ENCODE measurements around the gene ARHGEF39.
"Not testable (repeated sequence)": the region's sequence is repeated elsewhere in the genome, so short reads cannot be mapped to it uniquely, and the experiment has no call there.

The ARHGEF39 gene

GRCh38 chr9:35649431-35650340, 15.3 kb downstream of the ARHGEF39 start:
- DNase-seq: no peak

- peak; percentile 75 for DNase-seq
Measured at GRCh38 chr9:35646533-35647265, 18.3 kb downstream of the ARHGEF39 start.

GRCh38 chr9:35646153-35646532, 18.9 kb downstream of the ARHGEF39 start:
- DNase-seq: no peak

GRCh38 chr9:35645736-35646135, 19.3 kb downstream of the ARHGEF39 start:
- DNase-seq: not testable (repeated sequence)

- no peak for DNase-seq
Measured at GRCh38 chr9:35643046-35643445, 21.9 kb downstream of the ARHGEF39 start.

GRCh38 chr9:35641478-35641877, 23.5 kb downstream of the ARHGEF39 start:
- DNase-seq: not testable (repeated sequence)

- not testable (repeated sequence) for DNase-seq
Measured at GRCh38 chr9:35640431-35640830, 24.6 kb downstream of the ARHGEF39 start.

GRCh38 chr9:35639631-35640030, 25.4 kb downstream of the ARHGEF39 start:
- no peak for DNase-seq

- not testable (repeated sequence) for DNase-seq
Measured at GRCh38 chr9:35639225-35639624, 25.8 kb downstream of the ARHGEF39 start.

GRCh38 chr9:35638751-35639150, 26.2 kb downstream of the ARHGEF39 start:
- DNase-seq: not testable (repeated sequence)

- DNase-seq: not testable (repeated sequence)
Measured at GRCh38 chr9:35637427-35637955, 27.5 kb downstream of the ARHGEF39 start.

- DNase-seq: not testable (repeated sequence)
Measured at GRCh38 chr9:35636877-35637246, 28.1 kb downstream of the ARHGEF39 start.

- DNase-seq: no peak
Measured at GRCh38 chr9:35636135-35636876, 28.7 kb downstream of the ARHGEF39 start.

GRCh38 chr9:35635730-35636129, 29.3 kb downstream of the ARHGEF39 start:
- no peak for DNase-seq

GRCh38 chr9:35629597-35629996, 35.4 kb downstream of the ARHGEF39 start:
- no peak for DNase-seq

GRCh38 chr9:35628389-35628991, 36.5 kb downstream of the ARHGEF39 start:
- DNase-seq: no peak

- no peak for DNase-seq
Measured at GRCh38 chr9:35627575-35627974, 37.4 kb downstream of the ARHGEF39 start.

GRCh38 chr9:35619800-35620158, 45.2 kb downstream of the ARHGEF39 start:
- no peak for DNase-seq

GRCh38 chr9:35618854-35619799, 45.9 kb downstream of the ARHGEF39 start:
- no peak for DNase-seq

GRCh38 chr9:35618325-35618727, 46.7 kb downstream of the ARHGEF39 start, which contains the start of gene CD72:
Gene CD72 (minus strand): TSS chr9:35618413. CDS start chr9:35618303, 110 bp downstream.
- DNase-seq: no peak

GRCh38 chr9:35617548-35617947, 47.4 kb downstream of the ARHGEF39 start:
- no peak for DNase-seq

Measured in NCI-H446 treated with DMSO at 0.1 percent for 48 hours (cell line).